HepG2 (cell line): Measurements from ENCODE around the gene SRSF4. TPM values are rescaled to one million over a fixed set of nuclear protein-coding genes. Genes with fewer than 3 reads are reported as not detected.

Experiments
- AGO1 ChIP-seq: fragments of 200-400 bp; formaldehyde crosslinking; IDR thresholded peaks from 2 replicates; pipeline ENCODE4 v1.6.1; 2017; ENCODE audit warnings: mild to moderate bottlenecking, low read depth, low read length, moderate library complexity; ENCODE audit not compliant: poor library complexity, severe bottlenecking
- ARID2 ChIP-seq: sonication (generic); formaldehyde crosslinking; IDR thresholded peaks from 2 replicates; pipeline ENCODE4 v1.8.1; 2022; ENCODE audit warnings: mild to moderate bottlenecking, missing genetic modification reagents, borderline replicate concordance
- CREB3 ChIP-seq: sonication (generic); formaldehyde crosslinking; IDR thresholded peaks from 2 replicates; pipeline ENCODE4 v1.5.0; 2020; ENCODE audit warnings: missing genetic modification reagents
- GLI4 ChIP-seq: sonication (generic); formaldehyde crosslinking; IDR thresholded peaks from 2 replicates; pipeline ENCODE4 v1.5.1; 2020; ENCODE audit warnings: missing genetic modification reagents, mild to moderate bottlenecking, moderate library complexity, borderline replicate concordance
- HMGXB4 ChIP-seq, 2 experiments: sonication (generic) in 1 of 2; formaldehyde crosslinking in 1 of 2; IDR thresholded peaks; 2 replicates each; pipeline versions ENCODE4 v1.4.0 to v1.6.1; 2018 to 2020; ENCODE audit warnings: missing genetic modification reagents in 2 of 2, borderline replicate concordance in 1 of 2, low read depth in 1 of 2, mild to moderate bottlenecking in 1 of 2, missing biosample characterization in 1 of 2
- HNRNPUL1 ChIP-seq: fragments of 200-400 bp; formaldehyde crosslinking; IDR thresholded peaks from 2 replicates; pipeline ENCODE4 v1.6.1; 2017; ENCODE audit warnings: low read depth, mild to moderate bottlenecking, low read length, moderate library complexity
- MBD4 ChIP-seq: IDR thresholded peaks from 2 replicates; pipeline ENCODE4 v1.6.1; 2012; ENCODE audit warnings: low read length, inconsistent platforms, borderline replicate concordance
- MZF1 ChIP-seq: sonication (generic); formaldehyde crosslinking; IDR thresholded peaks from 2 replicates; pipeline ENCODE4 v1.8.1; 2023; ENCODE audit warnings: mild to moderate bottlenecking, missing genetic modification reagents, borderline replicate concordance
- ONECUT2 ChIP-seq: sonication (generic); formaldehyde crosslinking; IDR thresholded peaks from 2 replicates; pipeline ENCODE4 v1.4.0; 2020; ENCODE audit warnings: missing genetic modification reagents
- RNF2 ChIP-seq: fragments of 450-650 bp; conservative IDR thresholded peaks from 2 replicates; pipeline ENCODE4 v1.6.1; 2016; ENCODE audit warnings: low read depth
- RORA ChIP-seq: sonication (generic); formaldehyde crosslinking; IDR thresholded peaks from 2 replicates; pipeline ENCODE4 v1.5.0; 2020; ENCODE audit warnings: mild to moderate bottlenecking, missing genetic modification reagents, moderate library complexity
- STAT6 ChIP-seq: sonication (generic); formaldehyde crosslinking; IDR thresholded peaks from 2 replicates; pipeline ENCODE4 v1.4.0; 2020; ENCODE audit warnings: missing genetic modification reagents, mild to moderate bottlenecking, borderline replicate concordance
- TCF7L2 ChIP-seq: IDR thresholded peaks from 2 replicates; pipeline ENCODE4 v1.6.1; 2011; ENCODE audit warnings: mild to moderate bottlenecking, low read depth, low read length, moderate library complexity
- ZBTB14 ChIP-seq: sonication (generic); formaldehyde crosslinking; IDR thresholded peaks from 2 replicates; pipeline ENCODE4 v1.4.0; 2020; ENCODE audit warnings: missing genetic modification reagents
- ZBTB7B ChIP-seq: sonication (generic); formaldehyde crosslinking; IDR thresholded peaks from 2 replicates; pipeline ENCODE4 v1.4.0; 2020; ENCODE audit warnings: missing genetic modification reagents
- ZNF235 ChIP-seq: sonication (generic); formaldehyde crosslinking; IDR thresholded peaks from 2 replicates; pipeline ENCODE4 v1.8.1; 2023; ENCODE audit warnings: mild to moderate bottlenecking, missing genetic modification reagents, borderline replicate concordance
- ZNF629 ChIP-seq: sonication (generic); formaldehyde crosslinking; conservative IDR thresholded peaks from 2 replicates; pipeline ENCODE4 v1.5.0; 2020; ENCODE audit warnings: missing genetic modification reagents
- ZNF780A ChIP-seq: sonication (generic); formaldehyde crosslinking; IDR thresholded peaks from 2 replicates; pipeline ENCODE4 v1.8.0; 2022; ENCODE audit warnings: mild to moderate bottlenecking, missing genetic modification reagents, moderate library complexity
- ZNF790 ChIP-seq: sonication (generic); formaldehyde crosslinking; IDR thresholded peaks from 2 replicates; pipeline ENCODE4 v1.8.0; 2022; ENCODE audit warnings: missing genetic modification reagents, mild to moderate bottlenecking, borderline replicate concordance
- ZSCAN25 ChIP-seq: sonication (generic); formaldehyde crosslinking; IDR thresholded peaks from 2 replicates; pipeline ENCODE4 v1.8.0; 2022; ENCODE audit warnings: mild to moderate bottlenecking, missing genetic modification reagents
- ZSCAN31 ChIP-seq: sonication (generic); formaldehyde crosslinking; IDR thresholded peaks from 2 replicates; pipeline ENCODE4 v1.5.0; 2020; ENCODE audit warnings: low read depth, mild to moderate bottlenecking, missing genetic modification reagents
- polyA plus RNA-seq, 8 experiments: library from polyadenylated mRNA; depleted of rRNA in 3 of 8; stranded (reverse) in 7 of 8; unstranded in 1 of 8; fragments of >200 nt; fragmentation: Illumina TruSeq in 4 of 8; extraction: Trizol in 4 of 8; gene quantifications; 2 replicates each; pipeline versions ENCODE4 v1.2.1 to v1.2.3, GENCODE V29; 2011 to 2016; ENCODE audit warnings: low read depth in 4 of 8, missing spikeins in 1 of 8, mixed read lengths in 1 of 8; ENCODE audit not compliant: insufficient read depth in 1 of 8
- total RNA-seq, 5 experiments: library from RNA; depleted of rRNA; stranded (reverse); fragments of >200 nt; fragmentation: Illumina TruSeq; extraction: Trizol; gene quantifications; 2 replicates each; pipeline ENCODE4 v1.2.3, GENCODE V29; 2016; ENCODE audit warnings: low read depth in 1 of 5

Gene SRSF4
- total and polyA plus RNA-seq, 2 of the 13 experiments (the other 11 are each of a cell fraction or from before 2014, with no cell fraction given), result 37.7 to 50.9 TPM

GRCh38 chr1:29181413-29182225 lies at the start of gene SRSF4 (continued):
- peak; percentile 99 for TF ChIP-seq ZBTB14 (CRISPR knock-in tag)
- no peak for TF ChIP-seq ONECUT2 (CRISPR knock-in tag)
- TF ChIP-seq HNRNPUL1, result peak; percentile 61; the same call in 1 of the 2 replicates
- peak; percentile 49; the same call in 1 of the 2 replicates for TF ChIP-seq ZSCAN25 (CRISPR knock-in tag)
- TF ChIP-seq RORA (CRISPR knock-in tag), result no peak
- TF ChIP-seq MZF1 (CRISPR knock-in tag), result no peak
- peak; percentile 98 for TF ChIP-seq GLI4 (CRISPR knock-in tag)
- TF ChIP-seq ZNF780A (CRISPR knock-in tag), result no peak
- no peak for TF ChIP-seq TCF7L2
- TF ChIP-seq STAT6 (CRISPR knock-in tag), result no peak
- no peak for TF ChIP-seq AGO1
- TF ChIP-seq HMGXB4 (CRISPR knock-in tag; IDR thresholded peaks at IDR 0.05; ENCODE audit: borderline replicate concordance in 1 of 2, low read depth in 1 of 2), result peak; percentile 90 to 92
- 0 out of 2 replicates have a peak, but pooled peaks have one; percentile 27 for TF ChIP-seq ZBTB7B (CRISPR knock-in tag)
- TF ChIP-seq ARID2 (CRISPR knock-in tag), result no peak
- TF ChIP-seq MBD4, result no peak
- peak; percentile 96; the same call in 1 of the 2 replicates for TF ChIP-seq ZNF790
- TF ChIP-seq RNF2, result no peak; the same call in 1 of the 2 replicates
- TF ChIP-seq CREB3 (CRISPR knock-in tag), result no peak; the same call in 1 of the 2 replicates
- peak; percentile 48; the same call in 1 of the 2 replicates for TF ChIP-seq ZNF235 (CRISPR knock-in tag)
- peak; percentile 86; the same call in 1 of the 2 replicates for TF ChIP-seq ZSCAN31 (CRISPR knock-in tag)
- no peak for TF ChIP-seq ZNF629
